Muscle of leg (tissue), 11 donors: ENCODE results near the gene ESPN. TPM values are rescaled to one million over a fixed set of nuclear protein-coding genes. Genes with fewer than 3 reads are reported as not detected.
"Not testable (repeated sequence)": the region's sequence is repeated elsewhere in the genome, so short reads cannot be mapped to it uniquely, and the experiment has no call there.

Experiments
- DNase-seq: peaks from one replicate; pipeline ENCODE4 v3.0.0; 2013
- H3K27ac ChIP-seq: one replicate; pipeline ENCODE4 v1.5.1; 2013; ENCODE audit warnings: mild to moderate bottlenecking, low read length, control low read depth
- H3K27me3 ChIP-seq: one replicate; pipeline ENCODE4 v1.6.1; 2013; ENCODE audit warnings: low read length; ENCODE audit not compliant: control insufficient read depth, insufficient read depth
- H3K36me3 ChIP-seq: one replicate; pipeline ENCODE4 v1.6.1; 2013; ENCODE audit warnings: low read length; ENCODE audit not compliant: control insufficient read depth, insufficient read depth
- H3K4me1 ChIP-seq: one replicate; pipeline ENCODE4 v1.6.1; 2013; ENCODE audit warnings: low read length; ENCODE audit not compliant: control insufficient read depth, insufficient read depth
- H3K4me3 ChIP-seq: one replicate; pipeline ENCODE4 v1.5.1; 2013; ENCODE audit warnings: low read length, control low read depth
- H3K9me3 ChIP-seq: replicated peaks from 2 replicates; pipeline ENCODE4 v1.6.1; 2013; ENCODE audit warnings: low read depth, low read length; ENCODE audit not compliant: control insufficient read depth
- WGBS: methylation state at CpG from one replicate; pipeline ENCODE4 v1.1.5; 2013; ENCODE audit warnings: missing lambda C conversion rate; ENCODE audit not compliant: insufficient coverage; 5-methylcytosine and 5-hydroxymethylcytosine counted together
- polyA plus RNA-seq, 8 donors: library from polyadenylated mRNA; unstranded; fragments of 120-200 nt; gene quantifications; one replicate each; pipeline versions ENCODE4 v1.2.1 to v1.2.3, GENCODE V29; 2013; ENCODE audit warnings: inconsistent platforms in 1 of 8, low replicate concordance in 1 of 8; ENCODE audit not compliant: insufficient read length in 8 of 8, insufficient read depth in 1 of 8
- total RNA-seq: library from RNA; stranded (reverse); fragments of 120-200 nt; gene quantifications from one replicate; pipeline ENCODE4 v1.2.4, GENCODE V29; 2013

The ESPN gene
- total and polyA plus RNA-seq, 9 donors, result 0.22 to 14.3 (median 1.7) TPM

DNA sequence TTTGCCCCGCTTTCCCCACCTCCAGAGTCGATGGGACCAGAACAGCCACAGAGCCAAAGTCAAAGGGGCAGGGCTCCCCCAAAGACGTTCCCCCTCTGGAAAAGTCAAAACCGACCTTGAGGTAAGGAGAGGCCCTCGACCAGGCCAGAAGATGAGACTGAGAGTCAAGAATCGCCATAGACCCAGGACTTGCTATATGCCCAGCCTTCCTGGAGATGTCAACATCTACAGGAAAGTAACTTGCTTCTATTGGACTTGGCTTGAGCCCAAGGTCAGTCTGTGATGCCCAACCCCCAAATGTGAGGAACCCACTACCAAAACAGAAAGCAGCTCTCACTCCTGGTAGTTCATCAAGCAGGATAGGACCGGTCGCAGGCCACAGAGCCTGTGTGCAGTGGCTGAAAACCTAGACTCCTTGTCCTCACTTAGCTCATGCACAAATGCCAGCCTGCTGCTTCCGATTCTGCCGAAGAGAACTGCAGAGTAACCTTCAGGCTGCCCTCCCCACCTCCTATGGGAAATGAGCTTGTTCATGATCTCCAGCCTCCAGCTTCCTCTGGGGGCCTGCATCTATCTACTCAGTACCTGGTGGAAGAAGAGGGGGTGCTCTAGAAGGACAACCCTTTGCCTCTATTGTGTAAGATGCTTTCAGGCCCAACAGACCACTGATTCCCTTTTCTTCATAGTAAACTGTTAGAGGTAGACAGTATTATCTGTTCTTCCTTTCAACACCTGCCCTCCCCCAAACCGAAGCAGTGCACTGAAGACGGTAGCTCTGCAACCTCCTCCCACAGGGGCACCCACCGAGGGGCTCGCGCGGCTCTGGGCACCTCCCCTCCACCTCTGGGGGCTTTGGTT lies 32.4 kb upstream of the ESPN start:
- Histone ChIP-seq H3K36me3 (no peaks in the 10 kb centered on the region), H3K27me3 (no peaks in the 10 kb centered on the region), H3K9me3 (no peaks in the 10 kb centered on the region), H3K4me1 (peaks cover 18% of the 10 kb centered on the region), H3K4me3 (peak overlapping the region; percentile 31), H3K27ac (no peak overlapping the region)
- 43% methylated on average over 13 of the region's 16 CpGs for WGBS
- no peak for DNase-seq

DNA sequence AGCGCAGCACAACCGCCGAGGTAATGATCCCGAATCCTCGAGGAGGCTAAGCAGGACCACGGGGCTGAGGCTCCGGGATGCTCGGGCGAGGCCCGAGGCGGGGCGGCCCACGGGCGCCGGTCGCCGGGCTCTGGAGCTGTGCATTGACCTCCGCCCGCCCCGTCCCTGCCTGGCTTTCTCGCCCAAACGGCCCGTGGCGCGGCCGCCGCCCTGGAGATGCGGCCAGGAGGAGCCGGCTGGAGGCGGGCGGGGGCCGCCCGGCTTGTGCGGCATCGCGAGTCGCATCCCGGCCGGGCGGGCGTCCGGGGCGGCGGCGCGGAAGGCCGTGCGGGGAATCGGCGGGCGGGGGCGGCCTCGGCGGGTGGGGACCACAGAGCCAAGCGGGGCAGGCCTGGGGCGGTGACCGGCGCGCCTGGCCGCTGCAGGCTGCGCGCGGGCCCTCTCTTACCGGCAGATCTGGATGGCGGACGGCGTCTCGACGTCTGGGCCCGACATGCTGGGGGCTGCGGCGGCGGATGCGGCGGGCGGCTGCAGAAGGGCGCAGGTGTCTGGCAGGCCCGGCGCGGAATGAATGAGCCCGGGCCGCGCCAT lies 31.7 kb upstream of the ESPN start:
- Histone ChIP-seq H3K4me1 (peaks cover 15% of the 10 kb centered on the region), H3K9me3 (no peaks in the 10 kb centered on the region), H3K27me3 (no peaks in the 10 kb centered on the region), H3K27ac (no peak overlapping the region), H3K36me3 (no peaks in the 10 kb centered on the region), H3K4me3 (peak overlapping the region; percentile 41)
- under 1% methylated on average over 83 of the region's 83 CpGs for WGBS
- DNase-seq, result no peak

DNA sequence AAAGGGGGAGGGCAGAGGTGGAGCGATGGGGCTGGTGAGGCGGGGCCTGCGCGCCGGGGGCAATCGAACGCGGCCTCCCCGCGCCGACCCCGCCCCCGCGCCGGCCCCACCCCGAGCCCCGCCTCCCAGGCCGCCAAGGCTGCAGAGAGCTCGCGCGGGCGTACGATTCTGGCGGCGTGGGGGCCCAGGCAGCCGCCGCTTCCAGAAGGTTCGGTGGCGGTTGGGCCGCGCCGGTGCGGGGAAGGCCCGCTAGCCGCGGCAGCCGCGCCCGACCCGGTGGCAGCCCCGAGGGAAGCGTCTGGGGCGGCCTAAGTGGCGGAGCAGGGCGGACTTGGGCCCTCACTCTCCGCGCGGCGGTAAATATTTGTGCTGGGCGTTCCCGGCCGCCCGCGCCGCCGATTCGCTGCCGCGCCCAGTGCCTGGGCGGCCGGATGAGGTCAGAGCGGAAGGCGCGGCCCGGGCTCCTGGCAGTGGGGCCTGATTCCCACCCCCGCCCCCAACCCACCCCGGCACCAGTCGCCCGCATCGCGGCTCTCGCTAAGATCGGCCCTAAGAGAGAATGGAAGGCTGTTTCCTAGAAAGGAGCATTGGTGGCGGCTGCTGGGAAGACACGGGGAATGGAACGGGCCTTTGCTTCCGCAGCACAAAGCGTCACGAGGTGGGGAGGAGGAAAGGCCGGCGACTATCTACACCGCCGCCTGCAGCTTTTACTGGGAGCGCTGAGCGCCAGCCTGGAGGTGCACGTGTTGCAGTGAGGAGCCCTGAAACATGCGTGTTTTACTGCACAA lies 31.0 kb upstream of the ESPN start, which contains the start of gene ACOT7:
TSS of gene ACOT7 (minus strand) at position 368 of the 788 bp plus-strand sequence. CDS start 368 bp downstream, outside the sequence.
- no peaks in the 10 kb centered on the region for H3K9me3 ChIP-seq
- H3K4me3 ChIP-seq, result peak within 1 kb of the TSS; percentile 49
- no peaks in the 10 kb centered on the region for H3K27me3 ChIP-seq
- WGBS, result under 1% methylated on average over 72 of the region's 87 CpGs
- no peaks in the 10 kb centered on the region for H3K36me3 ChIP-seq
- peaks cover 15% of the 10 kb centered on the region for H3K4me1 ChIP-seq
- H3K27ac ChIP-seq, result peak within 1 kb of the TSS; percentile 91
- DNase-seq, result peak; percentile 96

- H3K27ac ChIP-seq, DNase-seq, H3K27me3 ChIP-seq, H3K9me3 ChIP-seq, H3K36me3 ChIP-seq, H3K4me3 ChIP-seq: not testable (repeated sequence)
- peaks cover 15% of the 10 kb centered on the region for H3K4me1 ChIP-seq
- 70% methylated on average over 2 of the region's 8 CpGs for WGBS
Measured at GRCh38 chr1:6395130-6395529, 29.4 kb upstream of the ESPN start.

DNA sequence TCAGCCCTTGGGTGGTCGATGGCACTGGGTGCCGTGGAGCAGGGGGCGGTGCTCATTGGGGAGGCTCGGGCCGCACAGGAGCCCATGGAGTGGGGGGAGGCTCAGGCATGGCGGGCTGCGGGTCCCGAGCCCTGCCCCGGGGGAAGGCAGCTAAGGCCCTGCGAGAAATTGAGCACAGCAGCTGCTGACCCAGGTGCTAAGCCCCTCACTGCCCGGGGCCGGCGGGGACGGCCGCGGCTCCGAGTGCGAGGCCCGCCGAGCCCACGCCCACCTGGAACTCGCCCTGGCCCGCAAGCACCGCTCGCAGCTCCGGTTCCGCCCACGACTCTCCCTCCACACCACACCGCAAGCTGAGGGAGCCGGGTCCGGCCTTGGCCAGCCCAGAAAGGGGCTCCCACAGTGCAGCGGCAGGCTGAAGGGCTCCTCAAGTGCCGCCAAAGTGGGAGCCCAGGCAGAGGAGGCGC lies 28.8 kb upstream of the ESPN start:
- H3K9me3 ChIP-seq, H3K36me3 ChIP-seq, H3K27ac ChIP-seq, H3K4me3 ChIP-seq, DNase-seq, H3K27me3 ChIP-seq: not testable (repeated sequence)
- peaks cover 15% of the 10 kb centered on the region for H3K4me1 ChIP-seq
- WGBS, result 94% methylated on average over 30 of the region's 34 CpGs

GRCh38 chr1:6396998-6397397 lies 27.6 kb upstream of the ESPN start:
- no peak overlapping the region for H3K27ac ChIP-seq
- no peaks in the 10 kb centered on the region for H3K36me3 ChIP-seq
- H3K4me1 ChIP-seq, result peaks cover 13% of the 10 kb centered on the region
- H3K27me3 ChIP-seq, result no peaks in the 10 kb centered on the region
- DNase-seq, result no peak
- H3K9me3 ChIP-seq, result no peaks in the 10 kb centered on the region
- no peak overlapping the region for H3K4me3 ChIP-seq

DNA sequence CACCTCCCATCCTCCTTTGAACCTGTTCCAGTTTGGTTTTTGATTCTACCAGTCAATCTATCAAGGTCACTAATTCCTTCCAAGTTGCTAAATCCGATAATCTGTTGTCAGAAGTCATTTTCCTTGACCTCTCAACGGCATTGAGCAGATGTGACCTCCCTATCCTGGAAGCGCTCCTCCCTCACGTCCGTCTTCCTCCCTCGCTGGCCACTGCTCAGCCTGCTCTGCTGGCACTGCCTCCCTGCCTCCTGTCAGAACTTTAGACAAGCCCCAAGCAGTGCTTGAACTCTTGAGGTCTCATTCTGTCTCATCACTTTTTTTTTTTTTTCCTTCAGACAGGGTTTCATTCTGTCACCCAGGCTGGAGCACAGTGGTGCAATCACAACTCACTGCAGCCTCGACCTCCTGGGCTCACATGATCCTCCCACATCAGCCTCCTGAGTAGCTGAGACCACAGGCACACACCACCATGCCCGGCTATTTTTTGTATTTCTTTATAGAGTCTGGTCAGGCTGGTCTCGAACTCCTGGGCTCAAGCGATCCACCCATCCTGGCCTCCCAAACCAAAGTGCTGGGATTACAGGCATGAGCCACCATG lies 26.6 kb upstream of the ESPN start:
- H3K4me3 ChIP-seq, result no peak overlapping the region
- DNase-seq, result no peak
- H3K4me1 ChIP-seq, result peaks cover 6% of the 10 kb centered on the region
- H3K27me3 ChIP-seq, result no peaks in the 10 kb centered on the region
- no peak overlapping the region for H3K27ac ChIP-seq
- H3K9me3 ChIP-seq, result no peaks in the 10 kb centered on the region
- 61% methylated on average over 7 of the region's 10 CpGs for WGBS
- no peaks in the 10 kb centered on the region for H3K36me3 ChIP-seq

DNA sequence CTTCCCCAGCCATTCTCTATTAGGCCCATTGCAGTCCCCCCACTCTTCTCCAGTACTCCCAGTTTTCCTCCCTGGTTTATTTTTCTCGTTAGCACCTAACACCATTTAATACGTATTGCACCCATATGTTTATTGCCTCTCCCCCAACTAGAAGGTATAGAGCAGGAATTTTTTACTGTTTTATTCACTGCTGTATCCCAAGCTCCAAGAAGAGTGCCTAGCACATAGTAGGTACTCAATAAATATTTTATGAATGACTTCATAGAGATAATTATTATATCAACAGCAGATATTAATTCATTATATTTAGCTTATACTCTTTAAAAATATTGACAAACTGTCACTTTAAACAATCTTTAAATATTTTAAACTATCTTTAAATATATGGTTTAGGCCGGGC lies 25.3 kb upstream of the ESPN start:
- Histone ChIP-seq H3K9me3 (no peaks in the 10 kb centered on the region), H3K27me3 (no peaks in the 10 kb centered on the region), H3K27ac (no peak overlapping the region), H3K36me3 (no peaks in the 10 kb centered on the region), H3K4me3 (no peak overlapping the region), H3K4me1 (peaks cover 1% of the 10 kb centered on the region)
- no peak for DNase-seq
- no CpG with 5 or more reads among the region's 3 CpGs for WGBS

- no peak for DNase-seq
- no peak overlapping the region for H3K4me3 ChIP-seq
- no peaks in the 10 kb centered on the region for H3K36me3 ChIP-seq
- H3K27me3 ChIP-seq, result peaks cover 10% of the 10 kb centered on the region
- no peaks in the 10 kb centered on the region for H3K9me3 ChIP-seq
- no peak overlapping the region for H3K27ac ChIP-seq
- H3K4me1 ChIP-seq, result no peaks in the 10 kb centered on the region
- no CpG with 5 or more reads among the region's 6 CpGs for WGBS
Measured at GRCh38 chr1:6401673-6402072, 22.9 kb upstream of the ESPN start.

- H3K4me1 ChIP-seq, result no peaks in the 10 kb centered on the region
- WGBS, result 90% methylated on average over 2 of the region's 6 CpGs
- no peak for DNase-seq
- no peak overlapping the region for H3K27ac ChIP-seq
- H3K4me3 ChIP-seq, result no peak overlapping the region
- H3K27me3 ChIP-seq, result peaks cover 29% of the 10 kb centered on the region
- no peaks in the 10 kb centered on the region for H3K36me3 ChIP-seq
- H3K9me3 ChIP-seq, result no peaks in the 10 kb centered on the region
Measured at GRCh38 chr1:6408023-6408422, 16.6 kb upstream of the ESPN start.
